Large intestine (tissue), 12 donors: ENCODE results near the gene GPR31. TPM values are rescaled to one million over a fixed set of nuclear protein-coding genes. Genes with fewer than 3 reads are reported as not detected.
"Not testable (repeated sequence)": the region's sequence is repeated elsewhere in the genome, so short reads cannot be mapped to it uniquely, and the experiment has no call there.

Experiments used
- DNase-seq, 2 donors: peaks; one replicate each; pipeline versions ENCODE4 v3.0.0 to v3.0.0-alpha.2; 2013
- H3K27ac ChIP-seq: one replicate; pipeline ENCODE4 v1.5.1; 2013; ENCODE audit warnings: low read length
- H3K27me3 ChIP-seq: 2 replicates; pipeline ENCODE4 v1.6.1; 2013; ENCODE audit warnings: low read length; ENCODE audit not compliant: control insufficient read depth, insufficient read depth
- H3K36me3 ChIP-seq: 2 replicates; pipeline ENCODE4 v1.6.1; 2013; ENCODE audit warnings: low read length; ENCODE audit not compliant: control insufficient read depth, insufficient read depth
- H3K4me1 ChIP-seq: one replicate; pipeline ENCODE4 v1.6.1; 2013; ENCODE audit warnings: low read length; ENCODE audit not compliant: control insufficient read depth, insufficient read depth
- H3K4me3 ChIP-seq: one replicate; pipeline ENCODE4 v1.5.1; 2013; ENCODE audit warnings: low read length
- H3K9me3 ChIP-seq: one replicate; pipeline ENCODE4 v1.6.1; 2013; ENCODE audit warnings: mild to moderate bottlenecking, low read depth, low read length, moderate library complexity; ENCODE audit not compliant: control insufficient read depth
- whole genome bisulfite sequencing: methylation state at CpG from one replicate; pipeline ENCODE4 v1.1.5; 2013; ENCODE audit warnings: low lambda C conversion rate; ENCODE audit not compliant: insufficient coverage; 5-methylcytosine and 5-hydroxymethylcytosine counted together
- long read RNA-seq, 11 donors: transcript quantifications; one replicate each; lab custom pipeline, GENCODE V29; 2026
- polyA plus RNA-seq: library from polyadenylated mRNA; unstranded; fragments of 120-200 nt; gene quantifications from one replicate; pipeline ENCODE4 v1.2.1, GENCODE V29; 2013

Gene GPR31, protein sequence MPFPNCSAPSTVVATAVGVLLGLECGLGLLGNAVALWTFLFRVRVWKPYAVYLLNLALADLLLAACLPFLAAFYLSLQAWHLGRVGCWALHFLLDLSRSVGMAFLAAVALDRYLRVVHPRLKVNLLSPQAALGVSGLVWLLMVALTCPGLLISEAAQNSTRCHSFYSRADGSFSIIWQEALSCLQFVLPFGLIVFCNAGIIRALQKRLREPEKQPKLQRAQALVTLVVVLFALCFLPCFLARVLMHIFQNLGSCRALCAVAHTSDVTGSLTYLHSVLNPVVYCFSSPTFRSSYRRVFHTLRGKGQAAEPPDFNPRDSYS
- 0.36 TPM for polyA plus RNA-seq
- long read RNA-seq, donor 1, partial matches to known transcripts, result 0 of 3 reads
- long read RNA-seq, donor 1, other reads (novel, unspliced or antisense), result 0 of 3 reads
- long read RNA-seq, donor 2, partial matches to known transcripts, result 0 of 1 reads
- long read RNA-seq, donor 2, other reads (novel, unspliced or antisense), result 0 of 1 reads
- long read RNA-seq, donor 3, partial matches to known transcripts, result 0 of 1 reads
- long read RNA-seq, donor 3, other reads (novel, unspliced or antisense), result 0 of 1 reads
- long read RNA-seq, donor 4, result 0 reads
- long read RNA-seq, donor 5, result 0 reads
- long read RNA-seq, donor 6, partial matches to known transcripts, result 0 of 1 reads
- long read RNA-seq, donor 6, other reads (novel, unspliced or antisense), result 0 of 1 reads
- long read RNA-seq, donor 7, result 0 reads
- long read RNA-seq, donor 8, partial matches to known transcripts, result 0 of 2 reads
- long read RNA-seq, donor 8, other reads (novel, unspliced or antisense), result 0 of 2 reads
- long read RNA-seq, donor 9, partial matches to known transcripts, result 0 of 1 reads
- long read RNA-seq, donor 9, other reads (novel, unspliced or antisense), result 0 of 1 reads
- long read RNA-seq, donor 10, partial matches to known transcripts, result 0 of 1 reads
- long read RNA-seq, donor 10, other reads (novel, unspliced or antisense), result 0 of 1 reads
- long read RNA-seq, donor 11, partial matches to known transcripts, result 0 of 2 reads
- long read RNA-seq, donor 11, other reads (novel, unspliced or antisense), result 0 of 2 reads

DNA sequence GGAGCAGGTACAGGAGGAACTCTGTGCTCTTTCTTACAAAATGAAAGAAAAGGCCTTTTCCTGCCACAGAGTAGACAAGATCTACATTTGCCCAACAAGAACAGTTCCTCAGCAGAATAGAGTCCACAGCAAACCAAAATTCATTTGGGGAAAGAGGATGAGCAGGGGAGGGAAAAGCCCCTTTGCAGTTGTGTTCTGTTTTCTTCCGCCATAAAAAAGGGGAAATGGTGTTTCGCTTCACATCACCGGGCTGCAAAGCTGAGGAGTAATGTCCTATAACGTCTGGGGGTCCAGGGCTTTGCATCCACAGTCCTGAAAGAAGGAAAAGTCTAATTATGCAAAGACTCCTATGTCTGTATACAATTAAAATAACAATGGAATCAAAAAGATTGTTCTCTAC lies at the start of gene GPR31:
Gene GPR31, minus strand, starts transcription at position 118 of the 400 bp plus-strand sequence. CDS start 149 bp downstream, outside the sequence.
- Histone ChIP-seq H3K9me3 (peaks cover 5% of the 10 kb centered on the region), H3K4me3 (no peak within 1 kb of the TSS), H3K4me1 (peaks cover 7% of the 10 kb centered on the region), H3K27ac (no peak within 1 kb of the TSS), H3K27me3 (no peaks in the 10 kb centered on the region), H3K36me3 (no peaks in the 10 kb centered on the region)
- 100% methylated on average over 1 of the region's 4 CpGs for WGBS
- DNase-seq, result no peak

DNA sequence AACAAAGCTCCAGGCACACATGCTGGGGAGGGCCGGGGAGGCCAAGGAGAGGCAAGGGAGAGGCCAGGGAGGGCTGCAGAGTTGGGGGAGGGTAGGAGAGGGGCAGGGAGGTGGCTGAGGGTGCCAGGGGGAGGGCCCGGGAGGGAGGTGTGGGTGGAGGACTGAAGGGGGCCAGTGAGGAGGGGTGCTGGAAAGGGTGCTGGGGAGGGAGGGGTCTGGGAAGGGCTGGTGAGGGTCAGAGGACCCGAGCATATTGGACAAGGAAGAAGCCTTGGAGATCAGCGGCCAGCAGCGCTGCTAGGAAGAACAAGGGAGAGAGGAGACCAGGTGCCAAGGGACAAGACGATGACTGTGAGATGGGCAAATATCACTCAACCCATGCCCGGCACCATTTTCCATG lies 49.7 kb upstream of the GPR31 start:
- WGBS, result 80% methylated on average over 1 of the region's 7 CpGs
- Histone ChIP-seq H3K27me3 (no peaks in the 10 kb centered on the region), H3K9me3 (no peaks in the 10 kb centered on the region), H3K4me3 (no peak overlapping the region), H3K36me3 (no peaks in the 10 kb centered on the region), H3K4me1 (peaks cover 9% of the 10 kb centered on the region), H3K27ac (no peak overlapping the region)
- no peak for DNase-seq

DNA sequence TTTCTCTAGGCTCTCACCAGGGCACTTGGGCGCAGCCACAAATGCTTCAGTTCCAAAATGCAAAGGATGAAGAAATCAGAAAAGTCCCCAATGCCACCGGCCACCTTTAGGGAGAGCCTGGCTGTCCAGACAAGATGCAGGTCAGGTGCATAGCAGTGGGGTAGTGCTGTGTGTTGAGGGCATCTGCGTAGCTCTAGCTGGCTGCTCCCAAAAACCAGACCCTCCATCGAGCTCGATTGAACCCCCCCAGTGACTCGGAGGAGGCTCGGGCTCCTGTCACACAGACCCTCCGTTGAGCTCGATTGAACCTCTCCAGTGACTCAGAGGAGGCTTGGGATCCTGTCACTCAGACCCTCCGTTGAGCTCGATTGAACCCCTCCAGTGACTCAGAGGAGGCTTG lies 47.5 kb upstream of the GPR31 start:
- H3K4me3 ChIP-seq, H3K36me3 ChIP-seq, H3K27me3 ChIP-seq, DNase-seq, H3K4me1 ChIP-seq, H3K27ac ChIP-seq, H3K9me3 ChIP-seq: not testable (repeated sequence)
- no CpG with 5 or more reads among the region's 11 CpGs for WGBS

DNA sequence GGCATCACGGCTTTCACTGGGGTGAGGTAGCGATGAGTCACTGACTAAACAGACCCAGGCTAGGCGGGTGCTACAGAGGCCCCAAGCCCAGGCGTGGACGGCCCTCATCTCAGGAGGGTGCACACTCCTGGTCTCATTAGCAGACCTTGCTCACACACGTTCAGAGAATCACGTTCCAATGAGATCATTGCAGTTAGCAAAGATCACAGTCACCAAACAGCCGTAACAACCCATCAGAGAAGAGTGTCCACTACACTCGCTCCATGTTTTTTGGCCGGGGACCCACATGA lies 46.2 kb upstream of the GPR31 start:
- H3K36me3 ChIP-seq, H3K9me3 ChIP-seq, H3K27ac ChIP-seq, H3K4me3 ChIP-seq, H3K4me1 ChIP-seq, H3K27me3 ChIP-seq: not testable (repeated sequence)
- peak; percentile 72 to 90 for DNase-seq
- WGBS, result no CpG with 5 or more reads among the region's 10 CpGs

DNA sequence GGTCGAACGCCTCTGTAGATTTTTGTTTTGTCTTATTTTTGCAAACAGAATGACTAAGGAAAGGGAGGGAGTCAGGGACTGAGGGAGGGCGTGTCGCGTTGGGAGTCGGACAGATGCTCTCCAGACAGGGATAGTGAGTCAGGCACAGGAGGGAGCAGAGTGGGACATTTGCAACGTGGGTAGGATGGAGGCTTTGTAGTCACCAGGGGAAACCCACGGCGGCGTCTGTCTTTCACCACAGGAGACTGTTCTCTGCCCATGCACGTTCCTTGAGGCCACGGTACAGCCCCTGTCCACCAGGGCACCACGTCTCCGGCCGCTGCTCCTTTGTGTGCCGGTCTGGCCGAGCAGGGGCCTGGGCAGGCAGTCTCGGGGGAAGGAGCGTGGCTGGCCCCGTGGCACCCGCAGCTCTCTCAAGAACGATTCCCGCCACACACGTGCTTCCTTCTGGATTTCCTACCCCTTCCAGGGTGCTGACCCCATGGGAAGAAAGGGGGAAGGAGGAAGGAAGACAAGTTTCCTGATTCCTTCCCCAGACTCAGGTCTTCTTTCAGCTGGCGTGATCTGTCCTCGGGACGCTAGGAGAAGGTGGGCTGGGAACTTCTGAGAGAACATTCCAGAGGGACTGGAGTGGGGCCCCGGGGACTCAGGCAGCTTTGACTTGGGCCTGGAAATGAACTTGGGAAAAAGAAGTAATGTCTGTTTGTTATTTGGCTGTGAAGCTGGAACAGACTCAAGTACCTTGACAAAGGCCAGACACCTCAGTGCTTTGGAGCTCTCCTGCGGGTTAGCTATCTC lies 45.7 kb upstream of the GPR31 start:
- peak in 1 of 2 donors; percentile 28 for DNase-seq
- not testable (repeated sequence) for H3K36me3 ChIP-seq, H3K4me1 ChIP-seq, H3K27me3 ChIP-seq, H3K4me3 ChIP-seq, H3K9me3 ChIP-seq
- WGBS, result no CpG with 5 or more reads among the region's 29 CpGs
- H3K27ac ChIP-seq, result peak overlapping the region; percentile 28

DNA sequence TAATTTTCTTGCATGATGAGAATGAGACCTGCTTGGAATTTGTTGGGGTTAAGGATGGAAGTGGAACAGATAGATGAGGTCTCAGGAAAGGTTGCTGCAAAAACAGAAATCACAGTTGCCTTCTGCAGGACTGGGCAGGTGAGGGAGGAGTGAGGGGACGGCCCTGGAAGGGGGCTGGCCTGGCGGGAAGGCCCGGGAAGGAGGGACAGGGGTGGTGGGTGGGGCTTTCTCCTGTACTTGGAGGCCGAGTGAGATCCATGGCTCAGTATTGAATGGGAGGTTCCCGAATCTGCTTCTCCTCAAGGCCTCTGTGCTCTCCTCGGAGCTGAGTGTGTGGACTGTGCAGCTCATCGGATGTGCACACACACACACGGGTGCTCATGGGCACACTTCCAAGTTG lies 44.8 kb upstream of the GPR31 start:
- no CpG with 5 or more reads among the region's 8 CpGs for WGBS

DNA sequence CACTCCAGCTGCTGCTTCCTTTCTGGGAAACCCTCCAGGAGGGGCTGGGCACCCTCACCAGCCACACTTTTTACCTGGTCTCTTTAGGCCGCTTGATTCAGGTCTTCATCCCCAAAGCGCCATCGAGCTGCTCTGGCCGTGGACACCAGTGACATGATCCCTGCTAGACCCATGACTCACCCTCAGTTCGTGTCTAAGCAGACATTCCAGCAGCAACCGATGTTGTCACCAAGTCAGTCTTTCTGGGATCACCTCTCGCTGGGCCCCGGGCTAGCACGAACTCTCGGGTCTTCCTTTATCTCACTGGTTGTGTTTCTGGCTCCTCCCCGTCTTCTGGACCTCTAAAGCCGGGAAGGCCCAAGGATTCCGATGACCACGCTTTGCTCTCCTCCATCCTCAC lies 43.0 kb upstream of the GPR31 start:
- Histone ChIP-seq H3K4me3 (no peak overlapping the region), H3K36me3 (no peaks in the 10 kb centered on the region), H3K27me3 (no peaks in the 10 kb centered on the region), H3K4me1 (peaks cover 5% of the 10 kb centered on the region), H3K9me3 (no peaks in the 10 kb centered on the region), H3K27ac (no peak overlapping the region)
- DNase-seq, result no peak
- no CpG with 5 or more reads among the region's 14 CpGs for WGBS

More for the DNA sequence above, 44.8 kb upstream of the GPR31 start:
- not testable (repeated sequence) for DNase-seq, H3K4me1 ChIP-seq, H3K27ac ChIP-seq, H3K27me3 ChIP-seq, H3K36me3 ChIP-seq, H3K4me3 ChIP-seq, H3K9me3 ChIP-seq

DNA sequence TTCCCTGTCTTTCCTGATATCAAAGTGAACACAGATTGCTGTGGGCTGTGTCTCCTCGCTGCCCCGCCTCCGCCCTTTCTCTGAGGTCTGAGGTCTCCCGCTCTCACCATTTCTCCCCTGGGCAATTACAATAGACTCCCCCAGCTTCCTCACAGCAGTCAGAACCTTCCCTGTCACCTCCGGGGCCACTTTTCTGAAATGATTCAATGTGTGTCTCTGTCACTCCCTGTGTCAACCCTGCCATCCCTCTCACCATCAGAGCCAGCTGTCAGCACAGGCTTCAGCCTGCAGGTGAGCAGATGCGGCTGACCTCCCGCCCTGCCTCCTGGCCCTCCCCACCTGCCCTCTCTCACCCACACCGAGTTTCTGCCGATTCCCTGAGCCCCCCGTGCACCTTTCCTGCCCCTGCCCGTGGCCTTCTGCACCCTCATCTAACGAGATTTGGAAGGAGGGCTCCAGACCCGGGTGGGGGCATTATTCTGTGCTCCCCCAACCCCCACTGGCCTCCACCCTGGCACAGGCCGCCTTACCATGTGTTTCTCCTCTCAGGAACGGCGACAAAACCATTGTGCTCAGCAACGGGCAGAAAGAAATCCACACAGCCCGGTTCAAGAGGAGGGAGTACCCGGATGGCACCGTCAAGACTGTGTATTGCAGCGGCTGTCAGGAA lies 38.3 kb upstream of the GPR31 start:
- not testable (repeated sequence) for DNase-seq, H3K4me3 ChIP-seq, H3K27me3 ChIP-seq, H3K36me3 ChIP-seq, H3K27ac ChIP-seq, H3K9me3 ChIP-seq, H3K4me1 ChIP-seq
- no CpG with 5 or more reads among the region's 21 CpGs for WGBS

DNA sequence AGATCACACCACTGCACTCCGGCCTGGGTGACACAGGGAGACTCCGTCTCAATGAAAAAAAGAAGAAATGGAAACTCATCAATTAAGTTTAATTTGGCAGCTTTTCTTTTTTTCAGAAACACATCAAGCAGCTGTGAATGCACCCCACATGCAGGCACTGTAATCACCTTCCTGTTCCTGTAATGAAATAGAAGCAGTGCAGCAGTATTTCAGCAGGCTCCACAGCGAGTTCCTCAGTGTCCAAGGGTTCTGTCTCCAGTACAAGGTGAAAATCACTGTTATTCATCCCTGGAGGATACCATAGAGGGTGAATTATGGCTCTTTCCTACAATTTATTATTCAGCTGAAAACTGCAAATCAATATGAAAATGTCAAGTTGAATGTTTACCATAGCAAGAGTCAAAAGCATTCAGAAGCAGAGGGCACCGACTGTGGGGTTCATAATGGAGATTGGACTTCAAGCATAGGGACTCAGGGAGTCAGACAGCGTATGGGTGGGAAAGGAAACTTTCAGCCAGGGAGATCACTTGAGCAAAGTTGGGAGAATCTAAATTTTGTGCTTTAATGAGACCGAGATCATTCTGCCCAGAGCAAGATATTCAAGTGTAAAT lies 35.8 kb upstream of the GPR31 start:
- not testable (repeated sequence) for H3K36me3 ChIP-seq, DNase-seq, H3K9me3 ChIP-seq, H3K4me1 ChIP-seq, H3K27ac ChIP-seq, H3K27me3 ChIP-seq, H3K4me3 ChIP-seq
- WGBS, result 80% methylated on average over 1 of the region's 6 CpGs
